ENCODE measurements around the gene SNX27. TPM values are rescaled to one million over a fixed set of nuclear protein-coding genes. Genes with fewer than 3 reads are reported as not detected.
A peak's percentile ranks its signal among the peaks of the same experiment; 100 is the strongest.

SNX27 gene
- 50.2 and 54.1 TPM in 2 replicates for total RNA-seq (2013; cell fraction: nucleolus; rRNA removed)
- total RNA-seq (2014; rRNA removed) = 12.5 and 13.5 TPM in 2 replicates
- 12.4 and 12.9 TPM in 2 replicates for total RNA-seq (2014; rRNA removed; fragmentation: Illumina TruSeq; extraction: Trizol)
- 20.8 and 21.8 TPM in 2 replicates for total RNA-seq (2021)
- polyA plus RNA-seq (2011; ENCODE audit: low read depth) = 3.7 TPM
- 12.5 and 15.1 TPM in 2 replicates for polyA plus RNA-seq (2011; rRNA removed)
- polyA plus RNA-seq (2011; cell fraction: cytosol; rRNA removed) = 7.9 and 9.5 TPM in 2 replicates
- polyA plus RNA-seq (2011; cell fraction: nucleus; rRNA removed) = 8.6 and 9.1 TPM in 2 replicates
- polyA plus RNA-seq (2012) = 5.2 and 5.4 TPM in 2 replicates
- polyA plus RNA-seq (2014; fragmentation: Illumina TruSeq; extraction: Trizol) = 8.4 and 9.8 TPM in 2 replicates
- 1 to 10 TPM; 3.8 to 3.9 TPM for polyA plus RNA-seq (2014; fragmentation: Nextera tagmentation; extraction: Ambion mirVana)
- 9.0 and 10.0 TPM in 2 replicates for polyA plus RNA-seq (2014; rRNA removed)
- polyA plus RNA-seq (2016; fragmentation: Nextera tagmentation; extraction: Ambion mirVana) = 10 to 100 TPM; 18.5 to 20.0 TPM
- polyA minus RNA-seq (2011; rRNA and poly(A)+ RNA removed) = 21.4 and 38.2 TPM in 2 replicates
- polyA minus RNA-seq (2011; cell fraction: cytosol; rRNA and poly(A)+ RNA removed) = 9.4 and 10.4 TPM in 2 replicates
- polyA minus RNA-seq (2011; cell fraction: nucleus; rRNA and poly(A)+ RNA removed) = 7.0 and 15.6 TPM in 2 replicates
- Bru-seq, nascent RNA = percentile 64 among the genes with signal in this experiment
- BruChase-seq, experiment 1, labeled RNA remaining after a 6-hour chase = percentile 79 among the genes with signal in this experiment
- percentile 77 among the genes with signal in this experiment for BruChase-seq, experiment 2, labeled RNA remaining after a 2-hour chase
- long read RNA-seq, experiment 1, full-length matches to known transcripts = 1 of 12 reads
- long read RNA-seq, experiment 1, partial matches to known transcripts = 0 of 12 reads
- long read RNA-seq, experiment 1, other reads (novel, unspliced or antisense) = 11 of 12 reads
- long read RNA-seq, experiment 2, partial matches to known transcripts = 0 of 4 reads
- long read RNA-seq, experiment 2, other reads (novel, unspliced or antisense) = 4 of 4 reads

GRCh38 chr1:151611832-151612500, at the start of gene SNX27:
Gene SNX27 (plus strand): TSS chr1:151612050. CDS start chr1:151612202, 152 bp downstream.
- ChIA-PET RAD21 (ENCODE audit: unreplicated experiment) (no interaction called here), SMC1A (ENCODE audit: uncharacterized antibody, unreplicated experiment) (interaction anchor here (0.7 kb wide), 1 partner anchor 151 kb away, joined by 3 read pairs; no protein-coding TSS in a partner anchor), POLR2A (interaction anchor here (0.6 to 1.2 kb wide), 3 partner anchors 17 to 288 kb away, joined by 3 to 5 read pairs (median 4); no protein-coding TSS in a partner anchor), CTCF (interaction anchor here (0.7 to 1.5 kb wide), 2 partner anchors 8 to 144 kb away, joined by 3 to 5 read pairs; no protein-coding TSS in a partner anchor)
- H2AFZ ChIP-seq (ENCODE audit: control insufficient read depth, low read depth, low read length) = peak within 1 kb of the TSS; percentile 95
- H3K27ac ChIP-seq (ENCODE audit: control insufficient read depth, insufficient read depth) = peak within 1 kb of the TSS; percentile 72
- no peaks in the 10 kb centered on the region for H3K4me1 ChIP-seq (ENCODE audit: control insufficient read depth, insufficient read depth, low read length)
- peak; percentile 72 for DNase-seq (ENCODE audit: low read depth, low spot score)
- no TSS peak for BruUV-seq (replicated peaks)
- H3K36me3 ChIP-seq (ENCODE audit: control insufficient read depth in 2 of 2, insufficient read depth in 2 of 2, low read length in 1 of 2) = no peaks in the 10 kb centered on the region
- H4K20me1 ChIP-seq (ENCODE audit: control insufficient read depth, insufficient read depth) = no peaks in the 10 kb centered on the region
- H3K4me3 ChIP-seq = peak within 1 kb of the TSS; percentile 85
- H3K79me2 ChIP-seq (ENCODE audit: control insufficient read depth, insufficient read depth, low read length) = peaks cover 15% of the 10 kb centered on the region
- H3K27me3 ChIP-seq (replicated peaks in 1 of 2; ENCODE audit: control insufficient read depth in 2 of 2, insufficient read depth in 2 of 2, low read length in 1 of 2) = no peaks in the 10 kb centered on the region
- H3K9me3 ChIP-seq (replicated peaks; ENCODE audit: control insufficient read depth, insufficient read depth, low read length) = no peaks in the 10 kb centered on the region
- intact Hi-C loops (cut with micrococcal nuclease; ENCODE audit: unreplicated experiment) = no loop called here
- peak; percentile 95 for ATAC-seq
- peak; percentile 96 for FAIRE-seq
- WGBS (ENCODE audit: insufficient coverage, insufficient replicate concordance, low lambda C conversion rate, missing lambda C conversion rate) = under 1% methylated on average over 42 of the region's 79 CpGs
- peak within 1 kb of the TSS; percentile 60 for H3K4me2 ChIP-seq (ENCODE audit: control insufficient read depth, insufficient read depth)
- in situ Hi-C loops (cut with MboI) = no loop called here
- H3K9ac ChIP-seq (ENCODE audit: control insufficient read depth, insufficient read depth, low read length) = peak within 1 kb of the TSS; percentile 73
- TF ChIP-seq ATF3 (IDR thresholded peaks at IDR 0.05; ENCODE audit: borderline replicate concordance, extremely low read depth, low read depth, low read length) (no peak), CEBPZ (IDR thresholded peaks at IDR 0.05; ENCODE audit: low read depth, low read length) (no peak), ZZZ3 (IDR thresholded peaks at IDR 0.05; ENCODE audit: control insufficient read depth, insufficient read length, low read depth) (no peak), MXI1 (IDR thresholded peaks at IDR 0.05; ENCODE audit: low read depth, low read length) (no peak), SIN3A (IDR thresholded peaks at IDR 0.05; ENCODE audit: low read depth, low read length) (no peak), SMARCA5 (IDR thresholded peaks at IDR 0.05) (no peak; the same call in 1 of the 2 replicates), FOXM1 (IDR thresholded peaks at IDR 0.05; ENCODE audit: low read depth, low read length) (no peak), E2F8 (IDR thresholded peaks at IDR 0.05; ENCODE audit: low read depth, partially characterized antibody) (no peak), NFIC (IDR thresholded peaks at IDR 0.05; ENCODE audit: low read depth, low read length) (no peak), SMAD5 (IDR thresholded peaks at IDR 0.05; ENCODE audit: low read depth) (no peak)
